NCI-H1417 (cell line): ENCODE results near the gene SUGCT.

Experiments used
- DNase-seq, 3 experiments: peaks; one replicate each; lab custom pipeline; 2025; lab: John Stamatoyannopoulos, UW

SUGCT gene

GRCh38 chr7:40329601-40330153, 194.9 kb downstream of the SUGCT start:
- DNase-seq: peak; percentile 15 to 72 (median 16)

- no peak for DNase-seq
These were observed 195.6 kb downstream of the SUGCT start for GRCh38 chr7:40330408-40330807.

GRCh38 chr7:40331915-40332314, 197.1 kb downstream of the SUGCT start:
- DNase-seq: no peak

GRCh38 chr7:40332516-40332915, 197.7 kb downstream of the SUGCT start:
- DNase-seq: no peak

GRCh38 chr7:40341836-40342235, 207.0 kb downstream of the SUGCT start:
- DNase-seq: no peak

- no peak for DNase-seq
These were observed 211.7 kb downstream of the SUGCT start for GRCh38 chr7:40346554-40346953.

- DNase-seq: no peak
These were observed 213.4 kb downstream of the SUGCT start for GRCh38 chr7:40348126-40348728.

- no peak for DNase-seq
These were observed 215.3 kb downstream of the SUGCT start for GRCh38 chr7:40350100-40350499.

- DNase-seq: no peak
These were observed 219.9 kb downstream of the SUGCT start for GRCh38 chr7:40354711-40355110.

GRCh38 chr7:40356312-40356711, 221.5 kb downstream of the SUGCT start:
- no peak for DNase-seq

GRCh38 chr7:40356871-40357709, 222.3 kb downstream of the SUGCT start:
- no peak for DNase-seq

- DNase-seq: no peak
These were observed 235.0 kb downstream of the SUGCT start for GRCh38 chr7:40369641-40370277.

- DNase-seq: no peak
These were observed 237.1 kb downstream of the SUGCT start for GRCh38 chr7:40371806-40372440.

- DNase-seq: no peak
These were observed 239.8 kb downstream of the SUGCT start for GRCh38 chr7:40374575-40374974.

- no peak for DNase-seq
These were observed 245.3 kb downstream of the SUGCT start for GRCh38 chr7:40380111-40380510.

- no peak for DNase-seq
These were observed 247.3 kb downstream of the SUGCT start for GRCh38 chr7:40382145-40382544.

- DNase-seq: no peak
These were observed 258.9 kb downstream of the SUGCT start for GRCh38 chr7:40393660-40394059.

- no peak for DNase-seq
These were observed 259.6 kb downstream of the SUGCT start for GRCh38 chr7:40394400-40394799.

GRCh38 chr7:40400525-40400924, 265.7 kb downstream of the SUGCT start:
- DNase-seq: no peak

GRCh38 chr7:40401406-40401805, 266.6 kb downstream of the SUGCT start:
- DNase-seq: no peak

- DNase-seq: no peak
These were observed 267.9 kb downstream of the SUGCT start for GRCh38 chr7:40402661-40403060.
